Panc1 (cell line): ENCODE data around the gene USPL1. TPM values are rescaled to one million over a fixed set of nuclear protein-coding genes. Genes with fewer than 3 reads are reported as not detected.

Source experiments
- ATAC-seq: fragments of 200-7000 bp; cut with Tn5 transposase; 2 replicates; pipeline ENCODE4 v1.9.1; 2020; ENCODE audit warnings: mild to moderate bottlenecking, moderate library complexity
- BruUV-seq: library from RNA; stranded (reverse); fragments of 400-500 nt; replicated peaks from 2 replicates; lab custom pipeline; 2021; lab: Mats Ljungman, UMichigan
- CTCF ChIA-PET: fragments of 300-600 bp; sonication (Branson Sonifier 250); formaldehyde crosslinking; loops from one replicate; lab custom pipeline; 2022; ENCODE audit warnings: antibody characterized with exemption; lab: Charles Lee
- POLR2A ChIA-PET: fragments of 300-600 bp; sonication (Branson Sonifier 250); formaldehyde crosslinking; loops from one replicate; lab custom pipeline; 2022; ENCODE audit warnings: antibody characterized with exemption; lab: Charles Lee
- DNase-seq: peaks from one replicate; pipeline ENCODE4 v3.0.0-alpha.2; 2010; ENCODE audit warnings: low read depth, low spot score
- H3K27ac ChIP-seq: 2 replicates; pipeline ENCODE4 v1.5.1; 2011; ENCODE audit warnings: mild to moderate bottlenecking, low read length, inconsistent platforms
- H3K27me3 ChIP-seq: fragments of 200-500 bp; sonication (Bioruptor generic); 2 replicates; pipeline ENCODE4 v1.6.0; 2014; ENCODE audit warnings: low read length, inconsistent platforms; ENCODE audit not compliant: control insufficient read depth, insufficient read depth
- H3K36me3 ChIP-seq: fragments of 200-500 bp; sonication (Bioruptor generic); 2 replicates; pipeline ENCODE4 v1.5.1; 2014; ENCODE audit warnings: inconsistent platforms, mild to moderate bottlenecking, low read length, moderate library complexity; ENCODE audit not compliant: control insufficient read depth, insufficient read depth
- H3K4me1 ChIP-seq: 2 replicates; pipeline ENCODE4 v1.5.1; 2011; ENCODE audit warnings: inconsistent platforms, mild to moderate bottlenecking, low read length, moderate library complexity; ENCODE audit not compliant: control insufficient read depth, insufficient read depth
- H3K4me3 ChIP-seq, 2 experiments: 2 replicates each; pipeline ENCODE4 v1.5.1; 2011 to 2012; ENCODE audit warnings: low read depth in 2 of 2, low read length in 2 of 2, mild to moderate bottlenecking in 2 of 2, inconsistent platforms in 1 of 2, moderate library complexity in 1 of 2
- H3K9me3 ChIP-seq: fragments of 200-500 bp; sonication (Bioruptor generic); 2 replicates; pipeline ENCODE4 v1.5.1; 2014; ENCODE audit warnings: low read depth, mild to moderate bottlenecking, inconsistent platforms, low read length, moderate library complexity; ENCODE audit not compliant: control insufficient read depth, insufficient read depth
- POLR2AphosphoS5 ChIP-seq: IDR thresholded peaks from 2 replicates; pipeline ENCODE4 v1.6.1; 2012; ENCODE audit warnings: mild to moderate bottlenecking, low read depth, low read length, moderate library complexity
- REST ChIP-seq, 2 experiments: IDR thresholded peaks; 2 replicates each; pipeline ENCODE4 v1.6.1; 2011 to 2012; ENCODE audit warnings: low read depth in 2 of 2, control low read depth in 1 of 2, low read length in 1 of 2, mild to moderate bottlenecking in 1 of 2, moderate library complexity in 1 of 2; ENCODE audit not compliant: insufficient read depth in 1 of 2
- SIN3A ChIP-seq: IDR thresholded peaks from 2 replicates; pipeline ENCODE4 v1.6.1; 2012; ENCODE audit warnings: low read depth, mild to moderate bottlenecking, low read length, moderate library complexity, borderline replicate concordance; ENCODE audit not compliant: insufficient read depth
- TCF7L2 ChIP-seq: IDR thresholded peaks from 2 replicates; pipeline ENCODE4 v1.6.1; 2011; ENCODE audit warnings: mild to moderate bottlenecking, low read depth, low read length, inconsistent platforms
- in situ Hi-C: cut with HindIII; loops from 2 replicates; pipeline ENCODE4 v1.10.0; 2016; ENCODE audit warnings: low sequenced_read_pairs, low pct_unique_long_range_greater_than_20kb
- intact Hi-C: fragments of 100-400 bp; cut with micrococcal nuclease; formaldehyde crosslinking; loops from one replicate; pipeline ENCODE4 v1.10.0; 2022; ENCODE audit not compliant: unreplicated experiment
- total RNA-seq: library from RNA; stranded (reverse); gene quantifications from one replicate; pipeline ENCODE4 v1.2.1, GENCODE V29; 2021; ENCODE audit not compliant: unreplicated experiment
- TF ChIP-seq, protein P1 (sequence below): fragments of 450-650 bp; IDR thresholded peaks from 2 replicates; pipeline ENCODE4 v1.5.1; 2017; ENCODE audit warnings: mild to moderate bottlenecking

USPL1 gene
- total RNA-seq, 1 experiment from 2014 or later: 19.5 TPM

GRCh38 chr13:30618930-30619279, 1.2 kb downstream of the USPL1 start:
- in situ Hi-C loops: no loop called here
- ChIA-PET POLR2A (no interaction called here), CTCF (no interaction called here)
- no peaks in the 10 kb centered on the region for H3K27me3 ChIP-seq
- no peaks in the 10 kb centered on the region for H3K9me3 ChIP-seq
- ATAC-seq (no peak), DNase-seq (no peak)
- TF ChIP-seq TCF7L2: no peak
- TF ChIP-seq, protein P1, sequence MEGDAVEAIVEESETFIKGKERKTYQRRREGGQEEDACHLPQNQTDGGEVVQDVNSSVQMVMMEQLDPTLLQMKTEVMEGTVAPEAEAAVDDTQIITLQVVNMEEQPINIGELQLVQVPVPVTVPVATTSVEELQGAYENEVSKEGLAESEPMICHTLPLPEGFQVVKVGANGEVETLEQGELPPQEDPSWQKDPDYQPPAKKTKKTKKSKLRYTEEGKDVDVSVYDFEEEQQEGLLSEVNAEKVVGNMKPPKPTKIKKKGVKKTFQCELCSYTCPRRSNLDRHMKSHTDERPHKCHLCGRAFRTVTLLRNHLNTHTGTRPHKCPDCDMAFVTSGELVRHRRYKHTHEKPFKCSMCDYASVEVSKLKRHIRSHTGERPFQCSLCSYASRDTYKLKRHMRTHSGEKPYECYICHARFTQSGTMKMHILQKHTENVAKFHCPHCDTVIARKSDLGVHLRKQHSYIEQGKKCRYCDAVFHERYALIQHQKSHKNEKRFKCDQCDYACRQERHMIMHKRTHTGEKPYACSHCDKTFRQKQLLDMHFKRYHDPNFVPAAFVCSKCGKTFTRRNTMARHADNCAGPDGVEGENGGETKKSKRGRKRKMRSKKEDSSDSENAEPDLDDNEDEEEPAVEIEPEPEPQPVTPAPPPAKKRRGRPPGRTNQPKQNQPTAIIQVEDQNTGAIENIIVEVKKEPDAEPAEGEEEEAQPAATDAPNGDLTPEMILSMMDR: no peak
- TF ChIP-seq SIN3A: no peak
- no peak for TF ChIP-seq POLR2AphosphoS5
- no peak for TF ChIP-seq REST (IDR thresholded peaks at IDR 0.05; ENCODE audit: insufficient read depth in 1 of 2, low read depth in 2 of 2, low read length in 1 of 2)
- intact Hi-C loops: loop anchor here (10.0 kb wide), 1 partner anchor 154 kb away; the partner anchor contains the start of gene HMGB1
- peaks cover 19% of the 10 kb centered on the region for H3K36me3 ChIP-seq
- peaks cover 13% of the 10 kb centered on the region for H3K4me1 ChIP-seq
- peak overlapping the region; percentile 83 to 94 for H3K4me3 ChIP-seq
- H3K27ac ChIP-seq: peak overlapping the region; percentile 97
- BruUV-seq: no TSS peak

GRCh38 chr13:30619731-30620130, 2.0 kb downstream of the USPL1 start:
- Histone ChIP-seq H3K4me3 (peak overlapping the region; percentile 83 to 94), H3K27me3 (no peaks in the 10 kb centered on the region), H3K4me1 (peaks cover 13% of the 10 kb centered on the region), H3K27ac (peak overlapping the region; percentile 97), H3K9me3 (no peaks in the 10 kb centered on the region), H3K36me3 (peaks cover 19% of the 10 kb centered on the region)
- in situ Hi-C loops: no loop called here
- DNase-seq (no peak), ATAC-seq (no peak)
- TF ChIP-seq, protein P1: no peak
- no peak for TF ChIP-seq REST (IDR thresholded peaks at IDR 0.05; ENCODE audit: insufficient read depth in 1 of 2, low read depth in 2 of 2, low read length in 1 of 2)
- TF ChIP-seq TCF7L2: no peak
- no peak for TF ChIP-seq POLR2AphosphoS5
- no peak for TF ChIP-seq SIN3A
- intact Hi-C loops: loop anchor here (10.0 kb wide), 1 partner anchor 155 kb away; the partner anchor contains the start of gene HMGB1
- ChIA-PET POLR2A (no interaction called here), CTCF (no interaction called here)
- no TSS peak for BruUV-seq
